Measurements from ENCODE around the gene ZNF454. TPM values are rescaled to one million over a fixed set of nuclear protein-coding genes. Genes with fewer than 3 reads are reported as not detected.

ZNF454 gene
- polyA plus RNA-seq, 1 donor from 2014 or later, result 0.61 TPM

- no peaks in the 10 kb centered on the region for H3K79me2 ChIP-seq (replicated peaks; ENCODE audit: insufficient read depth, low read length)
- H3K27me3 ChIP-seq (ENCODE audit: insufficient read depth, low read depth, low read length), result peaks cover 10% of the 10 kb centered on the region
- TF ChIP-seq, protein P1, sequence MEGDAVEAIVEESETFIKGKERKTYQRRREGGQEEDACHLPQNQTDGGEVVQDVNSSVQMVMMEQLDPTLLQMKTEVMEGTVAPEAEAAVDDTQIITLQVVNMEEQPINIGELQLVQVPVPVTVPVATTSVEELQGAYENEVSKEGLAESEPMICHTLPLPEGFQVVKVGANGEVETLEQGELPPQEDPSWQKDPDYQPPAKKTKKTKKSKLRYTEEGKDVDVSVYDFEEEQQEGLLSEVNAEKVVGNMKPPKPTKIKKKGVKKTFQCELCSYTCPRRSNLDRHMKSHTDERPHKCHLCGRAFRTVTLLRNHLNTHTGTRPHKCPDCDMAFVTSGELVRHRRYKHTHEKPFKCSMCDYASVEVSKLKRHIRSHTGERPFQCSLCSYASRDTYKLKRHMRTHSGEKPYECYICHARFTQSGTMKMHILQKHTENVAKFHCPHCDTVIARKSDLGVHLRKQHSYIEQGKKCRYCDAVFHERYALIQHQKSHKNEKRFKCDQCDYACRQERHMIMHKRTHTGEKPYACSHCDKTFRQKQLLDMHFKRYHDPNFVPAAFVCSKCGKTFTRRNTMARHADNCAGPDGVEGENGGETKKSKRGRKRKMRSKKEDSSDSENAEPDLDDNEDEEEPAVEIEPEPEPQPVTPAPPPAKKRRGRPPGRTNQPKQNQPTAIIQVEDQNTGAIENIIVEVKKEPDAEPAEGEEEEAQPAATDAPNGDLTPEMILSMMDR (IDR thresholded peaks at IDR 0.05; ENCODE audit: poor library complexity, severe bottlenecking), result no peak
- TF ChIP-seq MXI1 (conservative IDR thresholded peaks at IDR 0.05; ENCODE audit: poor library complexity, severe bottlenecking) (no peak), EZH2 (IDR thresholded peaks at IDR 0.05; ENCODE audit: borderline replicate concordance, insufficient read depth, low read length, poor library complexity, severe bottlenecking) (no peak), SMC3 (conservative IDR thresholded peaks at IDR 0.05; ENCODE audit: poor library complexity) (no peak), POLR2AphosphoS5 (IDR thresholded peaks at IDR 0.05) (no peak)
- no peaks in the 10 kb centered on the region for H3F3A ChIP-seq (ENCODE audit: insufficient read depth, low read length, poor library complexity, severe bottlenecking)
- H4K20me1 ChIP-seq (ENCODE audit: insufficient read depth), result no peaks in the 10 kb centered on the region
- peaks cover 11% of the 10 kb centered on the region for H3K9me3 ChIP-seq (ENCODE audit: low read length)
- no peaks in the 10 kb centered on the region for H3K9me2 ChIP-seq (ENCODE audit: insufficient read depth, low read length)
- H3K36me3 ChIP-seq (ENCODE audit: insufficient read depth, low read length), result no peaks in the 10 kb centered on the region
- no peak overlapping the region for H3K27ac ChIP-seq (ENCODE audit: low read length)
- no peak overlapping the region for H3K4me3 ChIP-seq (ENCODE audit: low read length)
- H3K4me2 ChIP-seq (ENCODE audit: low read length), result no peak overlapping the region
- H2AFZ ChIP-seq (ENCODE audit: low read depth, low read length), result no peak overlapping the region
- no peak overlapping the region for H3K9ac ChIP-seq (ENCODE audit: low read length)
Observed at GRCh38 chr5:178988436-178989220, 47.6 kb downstream of the ZNF454 start.

DNA sequence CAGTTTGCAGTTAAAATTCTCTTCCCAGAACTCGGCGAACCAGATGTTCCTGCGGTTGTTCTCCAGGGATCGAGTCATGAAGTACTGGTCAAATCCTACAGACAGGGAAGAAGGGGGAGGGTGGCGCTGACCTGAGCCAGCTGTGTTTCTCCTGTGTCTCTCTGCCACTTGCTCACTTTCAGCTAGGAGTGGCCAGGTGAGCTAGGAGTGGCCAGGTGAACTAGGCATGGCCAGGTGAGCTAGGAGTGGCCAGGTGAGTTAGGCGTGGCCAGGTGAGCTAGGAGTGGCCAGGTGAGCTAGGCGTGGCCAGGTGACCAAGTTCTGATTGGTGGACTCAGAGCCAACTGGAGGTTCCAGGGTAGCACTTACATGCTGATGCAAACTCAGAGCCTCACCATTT lies 48.3 kb downstream of the ZNF454 start:
- H3K4me2 ChIP-seq (ENCODE audit: low read length), result no peak overlapping the region
- peaks cover 8% of the 10 kb centered on the region for H3K9me3 ChIP-seq (ENCODE audit: low read length)
- H3K27me3 ChIP-seq (ENCODE audit: insufficient read depth, low read depth, low read length), result peaks cover 17% of the 10 kb centered on the region
- no peaks in the 10 kb centered on the region for H3K9me2 ChIP-seq (ENCODE audit: insufficient read depth, low read length)
- H4K20me1 ChIP-seq (ENCODE audit: insufficient read depth), result no peaks in the 10 kb centered on the region
- TF ChIP-seq SMC3 (conservative IDR thresholded peaks at IDR 0.05; ENCODE audit: poor library complexity) (no peak), TAF1 (IDR thresholded peaks at IDR 0.05; ENCODE audit: low read depth) (no peak), EP300 (conservative IDR thresholded peaks at IDR 0.05; ENCODE audit: poor library complexity, severe bottlenecking) (no peak), MXI1 (conservative IDR thresholded peaks at IDR 0.05; ENCODE audit: poor library complexity, severe bottlenecking) (no peak), POLR2AphosphoS5 (IDR thresholded peaks at IDR 0.05) (no peak), RAD21 (conservative IDR thresholded peaks at IDR 0.05) (no peak), EZH2 (IDR thresholded peaks at IDR 0.05; ENCODE audit: borderline replicate concordance, insufficient read depth, low read length, poor library complexity, severe bottlenecking) (no peak)
- TF ChIP-seq, protein P1 (IDR thresholded peaks at IDR 0.05; ENCODE audit: poor library complexity, severe bottlenecking), result no peak
- TF ChIP-seq, protein P2, sequence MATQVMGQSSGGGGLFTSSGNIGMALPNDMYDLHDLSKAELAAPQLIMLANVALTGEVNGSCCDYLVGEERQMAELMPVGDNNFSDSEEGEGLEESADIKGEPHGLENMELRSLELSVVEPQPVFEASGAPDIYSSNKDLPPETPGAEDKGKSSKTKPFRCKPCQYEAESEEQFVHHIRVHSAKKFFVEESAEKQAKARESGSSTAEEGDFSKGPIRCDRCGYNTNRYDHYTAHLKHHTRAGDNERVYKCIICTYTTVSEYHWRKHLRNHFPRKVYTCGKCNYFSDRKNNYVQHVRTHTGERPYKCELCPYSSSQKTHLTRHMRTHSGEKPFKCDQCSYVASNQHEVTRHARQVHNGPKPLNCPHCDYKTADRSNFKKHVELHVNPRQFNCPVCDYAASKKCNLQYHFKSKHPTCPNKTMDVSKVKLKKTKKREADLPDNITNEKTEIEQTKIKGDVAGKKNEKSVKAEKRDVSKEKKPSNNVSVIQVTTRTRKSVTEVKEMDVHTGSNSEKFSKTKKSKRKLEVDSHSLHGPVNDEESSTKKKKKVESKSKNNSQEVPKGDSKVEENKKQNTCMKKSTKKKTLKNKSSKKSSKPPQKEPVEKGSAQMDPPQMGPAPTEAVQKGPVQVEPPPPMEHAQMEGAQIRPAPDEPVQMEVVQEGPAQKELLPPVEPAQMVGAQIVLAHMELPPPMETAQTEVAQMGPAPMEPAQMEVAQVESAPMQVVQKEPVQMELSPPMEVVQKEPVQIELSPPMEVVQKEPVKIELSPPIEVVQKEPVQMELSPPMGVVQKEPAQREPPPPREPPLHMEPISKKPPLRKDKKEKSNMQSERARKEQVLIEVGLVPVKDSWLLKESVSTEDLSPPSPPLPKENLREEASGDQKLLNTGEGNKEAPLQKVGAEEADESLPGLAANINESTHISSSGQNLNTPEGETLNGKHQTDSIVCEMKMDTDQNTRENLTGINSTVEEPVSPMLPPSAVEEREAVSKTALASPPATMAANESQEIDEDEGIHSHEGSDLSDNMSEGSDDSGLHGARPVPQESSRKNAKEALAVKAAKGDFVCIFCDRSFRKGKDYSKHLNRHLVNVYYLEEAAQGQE (IDR thresholded peaks at IDR 0.05; ENCODE audit: borderline replicate concordance), result no peak
- H3K4me3 ChIP-seq (ENCODE audit: low read length), result no peak overlapping the region
- H3K9ac ChIP-seq (ENCODE audit: low read length), result no peak overlapping the region
- H3K36me3 ChIP-seq (ENCODE audit: insufficient read depth, low read length), result no peaks in the 10 kb centered on the region
- H3F3A ChIP-seq (ENCODE audit: insufficient read depth, low read length, poor library complexity, severe bottlenecking), result no peaks in the 10 kb centered on the region
- no peak overlapping the region for H2AFZ ChIP-seq (ENCODE audit: low read depth, low read length)
- H3K79me2 ChIP-seq (replicated peaks; ENCODE audit: insufficient read depth, low read length), result no peaks in the 10 kb centered on the region
- no peak overlapping the region for H3K27ac ChIP-seq (ENCODE audit: low read length)
